ENCODE data around the gene PLEKHF1. TPM values are rescaled to one million over a fixed set of nuclear protein-coding genes. Genes with fewer than 3 reads are reported as not detected.

PLEKHF1 gene
- total and polyA plus RNA-seq, 2 of the 13 experiments (the other 11 are each of a cell fraction or from before 2014, with no cell fraction given), result 2.9 to 3.8 TPM

GRCh38 chr19:29662604-29663404 lies 2.5 kb upstream of the PLEKHF1 start:
- 15% methylated on average over 14 of the region's 17 CpGs for WGBS (ENCODE audit: low lambda C conversion rate)
- TF ChIP-seq ADNP (CRISPR knock-in tag; IDR thresholded peaks at IDR 0.05) (no peak), ZNF432 (CRISPR knock-in tag; IDR thresholded peaks at IDR 0.05; ENCODE audit: borderline replicate concordance) (no peak), TBX3 (IDR thresholded peaks at IDR 0.05; ENCODE audit: borderline replicate concordance) (no peak), TRAFD1 (CRISPR knock-in tag; IDR thresholded peaks at IDR 0.05; ENCODE audit: borderline replicate concordance) (no peak), ZNF883 (CRISPR knock-in tag; IDR thresholded peaks at IDR 0.05; ENCODE audit: not compliant biosample characterization) (no peak), TCF7L2 (IDR thresholded peaks at IDR 0.05; ENCODE audit: low read depth, low read length) (no peak), ZSCAN30 (CRISPR knock-in tag; IDR thresholded peaks at IDR 0.05) (no peak), ZNF737 (CRISPR knock-in tag; IDR thresholded peaks at IDR 0.05; ENCODE audit: borderline replicate concordance) (no peak), ZNF264 (CRISPR knock-in tag; IDR thresholded peaks at IDR 0.05) (no peak), POLR2AphosphoS2 (IDR thresholded peaks at IDR 0.05; ENCODE audit: low read depth, low read length) (no peak), ZFP37 (CRISPR knock-in tag; IDR thresholded peaks at IDR 0.05; ENCODE audit: borderline replicate concordance) (no peak), MTF1 (CRISPR knock-in tag; IDR thresholded peaks at IDR 0.05) (no peak), ZFP36 (IDR thresholded peaks at IDR 0.05; ENCODE audit: borderline replicate concordance, low read depth, low read length, partially characterized antibody) (no peak), ZNF749 (CRISPR knock-in tag; IDR thresholded peaks at IDR 0.05; ENCODE audit: borderline replicate concordance) (no peak), ZNF660 (CRISPR knock-in tag; IDR thresholded peaks at IDR 0.05; ENCODE audit: borderline replicate concordance, low read depth) (no peak), SNAPC4 (CRISPR knock-in tag; IDR thresholded peaks at IDR 0.05) (no peak)
- Histone ChIP-seq H3K4me3 (replicated peaks in 1 of 3; ENCODE audit: insufficient read depth in 1 of 3, low read depth in 2 of 3, low read length in 3 of 3) (no peak overlapping the region), H4K20me1 (ENCODE audit: insufficient read depth, low read length) (no peaks in the 10 kb centered on the region), H3K9me3 (ENCODE audit: low read length) (no peaks in the 10 kb centered on the region), H3K4me2 (ENCODE audit: low read depth, low read length) (no peak overlapping the region), H2AFZ (ENCODE audit: low read length) (no peak overlapping the region), H3K9ac (ENCODE audit: insufficient read depth, low read depth, low read length) (no peak overlapping the region), H3K79me2 (ENCODE audit: insufficient read depth, low read length) (no peaks in the 10 kb centered on the region), H3K27me3 (ENCODE audit: control insufficient read depth in 1 of 2, insufficient read depth in 2 of 2, low read length in 2 of 2) (peaks cover 10 to 20% of the 10 kb centered on the region in 2 experiments; a peak in 4 of 5 replicates), H3K27ac (ENCODE audit: extremely low read length, insufficient read depth, low read length) (no peak overlapping the region), H3K36me3 (replicated peaks in 1 of 2; ENCODE audit: control insufficient read depth in 1 of 2, insufficient read depth in 2 of 2, low read length in 2 of 2) (no peaks in the 10 kb centered on the region), H3K4me1 (ENCODE audit: insufficient read depth, low read length) (peaks cover 38% of the 10 kb centered on the region)
- POLR2A ChIA-PET, result interaction anchor here (1.3 kb wide), 1 partner anchor 57 kb away, joined by 5 read pairs; the partner anchor contains the start of gene POP4
- in situ Hi-C loops (cut with HindIII; ENCODE audit: extremely low pct_ligation_motif_present, low pct_unique_long_range_greater_than_20kb), result no loop called here
- intact Hi-C loops (cut with micrococcal nuclease; ENCODE audit: unreplicated experiment), result no loop called here
- CTCF ChIA-PET (ENCODE audit: low intra/inter-chr PET ratio, low total read pairs), result no interaction called here
- no TSS peak for BruUV-seq (replicated peaks)
- ATAC-seq (no peak), DNase-seq (ENCODE audit: low spot score) (no peak), FAIRE-seq (no peak)
